GM20000 (cell line): ENCODE results near the gene PTPRS.

Source experiments
- DNase-seq: peaks from one replicate; pipeline ENCODE4 v3.0.0; 2012; ENCODE audit warnings: low spot score
- TF ChIP-seq, protein P1 (sequence below): IDR thresholded peaks from 2 replicates; pipeline ENCODE4 v1.5.1; 2012; ENCODE audit warnings: mild to moderate bottlenecking, control low read depth; ENCODE audit errors: extremely low read depth, missing control alignments

The PTPRS gene

DNA sequence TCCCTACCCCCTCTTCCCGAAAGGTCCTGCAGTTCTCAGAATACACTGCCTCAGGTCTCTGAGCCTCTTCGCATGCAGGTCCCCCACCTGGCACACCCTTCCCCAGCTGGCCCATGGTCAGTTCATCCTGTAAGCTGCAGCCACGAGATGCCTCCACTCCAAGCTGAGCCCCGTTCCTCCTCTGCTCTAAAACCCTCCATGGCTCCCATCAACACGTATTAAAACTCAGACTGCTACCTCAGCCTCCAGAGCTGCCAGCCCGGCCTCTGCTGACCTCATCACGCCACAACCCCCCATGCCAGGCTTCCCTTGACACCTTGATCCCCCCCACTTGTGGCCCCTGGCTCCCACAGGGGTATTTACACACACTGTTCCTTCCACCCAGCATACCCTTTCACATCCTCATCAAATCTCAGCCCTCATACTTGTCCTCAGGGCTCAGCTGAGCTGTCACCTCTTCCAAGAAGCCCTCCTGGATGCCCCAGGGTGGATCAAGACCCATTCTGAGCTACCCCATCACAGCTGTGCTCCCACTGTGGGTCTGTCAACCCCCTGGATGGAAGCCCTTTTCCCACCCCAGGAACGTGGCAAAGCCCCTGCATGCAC is 48.9 kb downstream of the PTPRS start:
- TF ChIP-seq, protein P1, sequence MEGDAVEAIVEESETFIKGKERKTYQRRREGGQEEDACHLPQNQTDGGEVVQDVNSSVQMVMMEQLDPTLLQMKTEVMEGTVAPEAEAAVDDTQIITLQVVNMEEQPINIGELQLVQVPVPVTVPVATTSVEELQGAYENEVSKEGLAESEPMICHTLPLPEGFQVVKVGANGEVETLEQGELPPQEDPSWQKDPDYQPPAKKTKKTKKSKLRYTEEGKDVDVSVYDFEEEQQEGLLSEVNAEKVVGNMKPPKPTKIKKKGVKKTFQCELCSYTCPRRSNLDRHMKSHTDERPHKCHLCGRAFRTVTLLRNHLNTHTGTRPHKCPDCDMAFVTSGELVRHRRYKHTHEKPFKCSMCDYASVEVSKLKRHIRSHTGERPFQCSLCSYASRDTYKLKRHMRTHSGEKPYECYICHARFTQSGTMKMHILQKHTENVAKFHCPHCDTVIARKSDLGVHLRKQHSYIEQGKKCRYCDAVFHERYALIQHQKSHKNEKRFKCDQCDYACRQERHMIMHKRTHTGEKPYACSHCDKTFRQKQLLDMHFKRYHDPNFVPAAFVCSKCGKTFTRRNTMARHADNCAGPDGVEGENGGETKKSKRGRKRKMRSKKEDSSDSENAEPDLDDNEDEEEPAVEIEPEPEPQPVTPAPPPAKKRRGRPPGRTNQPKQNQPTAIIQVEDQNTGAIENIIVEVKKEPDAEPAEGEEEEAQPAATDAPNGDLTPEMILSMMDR = no peak
- no peak for DNase-seq
